ENCODE measurements around the gene RASAL2. TPM values are rescaled to one million over a fixed set of nuclear protein-coding genes. Genes with fewer than 3 reads are reported as not detected.
"Not testable (repeated sequence)": the region's sequence is repeated elsewhere in the genome, so short reads cannot be mapped to it uniquely, and the experiment has no call there.

Gene RASAL2
- total and polyA plus RNA-seq, 5 donors, result 6.9 to 34.3 (median 28.4) TPM

GRCh38 chr1:178190881-178191280 lies 97.0 kb downstream of the RASAL2 start:
- Histone ChIP-seq H3K4me1 (ENCODE audit: control insufficient read depth, insufficient read depth, low read length) (peaks cover 3% of the 10 kb centered on the region), H3K27me3 (ENCODE audit: control insufficient read depth, insufficient read depth) (no peaks in the 10 kb centered on the region), H3K4me3 (ENCODE audit: low read length) (no peak overlapping the region), H3K9me3 (ENCODE audit: control insufficient read depth, low read length) (no peaks in the 10 kb centered on the region), H3K27ac (ENCODE audit: low read length) (no peak overlapping the region)
- ATAC-seq (no peak), DNase-seq (no peak)
- WGBS, result 73% methylated on average over 2 of the region's 2 CpGs
- intact Hi-C loops (cut with DNase I), result no loop called here

GRCh38 chr1:178192686-178193085 lies 98.8 kb downstream of the RASAL2 start:
- no peaks in the 10 kb centered on the region for H3K27me3 ChIP-seq (ENCODE audit: control insufficient read depth, insufficient read depth)
- ATAC-seq (peak; percentile 81 to 85), DNase-seq (peak; percentile 31 to 50 (median 35))
- intact Hi-C loops (cut with DNase I), result no loop called here
- H3K9me3 ChIP-seq (ENCODE audit: control insufficient read depth, low read length), result no peaks in the 10 kb centered on the region
- H3K4me3 ChIP-seq (ENCODE audit: low read length), result no peak overlapping the region
- peaks cover 2% of the 10 kb centered on the region for H3K4me1 ChIP-seq (ENCODE audit: control insufficient read depth, insufficient read depth, low read length)
- WGBS, result 55% methylated on average over 3 of the region's 3 CpGs
- H3K27ac ChIP-seq (ENCODE audit: low read length), result no peak overlapping the region

- DNase-seq (no peak), ATAC-seq (no peak)
- Histone ChIP-seq H3K27ac (ENCODE audit: low read length) (no peak overlapping the region), H3K4me3 (ENCODE audit: low read length) (no peak overlapping the region), H3K9me3 (ENCODE audit: control insufficient read depth, low read length) (no peaks in the 10 kb centered on the region), H3K27me3 (ENCODE audit: control insufficient read depth, insufficient read depth) (no peaks in the 10 kb centered on the region), H3K4me1 (ENCODE audit: control insufficient read depth, insufficient read depth, low read length) (peaks cover 1% of the 10 kb centered on the region)
- WGBS, result 96% methylated on average over 1 of the region's 1 CpG
- intact Hi-C loops (cut with DNase I), result no loop called here
Observed at GRCh38 chr1:178196631-178197030, 102.7 kb downstream of the RASAL2 start.

- DNase-seq; ATAC-seq; H3K27me3 ChIP-seq (ENCODE audit: control insufficient read depth, insufficient read depth); intact Hi-C loops (cut with DNase I); H3K27ac ChIP-seq (ENCODE audit: low read length); H3K4me1 ChIP-seq (ENCODE audit: control insufficient read depth, insufficient read depth, low read length); H3K9me3 ChIP-seq (ENCODE audit: control insufficient read depth, low read length); H3K4me3 ChIP-seq (ENCODE audit: low read length): not testable (repeated sequence)
- WGBS, result 95% methylated on average over 4 of the region's 4 CpGs
Observed at GRCh38 chr1:178202095-178202494, 108.2 kb downstream of the RASAL2 start.

DNA sequence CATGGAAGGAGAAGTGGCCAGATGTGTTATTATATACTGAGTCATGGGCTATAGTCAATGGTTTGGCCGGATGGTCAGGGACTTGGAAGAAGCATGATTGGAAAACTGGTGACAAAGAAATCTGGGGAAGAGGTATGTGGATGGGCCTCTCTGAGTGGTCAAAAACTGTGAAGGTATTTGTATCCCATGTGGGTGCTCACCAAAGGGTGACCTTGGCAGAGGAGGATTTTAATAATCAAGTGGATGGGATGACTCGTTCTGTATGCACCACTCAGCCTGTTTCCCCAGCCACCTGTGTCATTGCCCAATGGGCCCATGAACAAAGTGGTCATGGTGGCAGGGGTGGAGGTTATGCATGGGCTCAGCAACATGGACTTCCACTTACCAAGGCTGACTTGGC lies 108.6 kb downstream of the RASAL2 start:
- H3K27me3 ChIP-seq (ENCODE audit: control insufficient read depth, insufficient read depth); H3K4me1 ChIP-seq (ENCODE audit: control insufficient read depth, insufficient read depth, low read length); ATAC-seq; H3K9me3 ChIP-seq (ENCODE audit: control insufficient read depth, low read length); intact Hi-C loops (cut with DNase I); H3K4me3 ChIP-seq (ENCODE audit: low read length); DNase-seq; H3K27ac ChIP-seq (ENCODE audit: low read length): not testable (repeated sequence)
- WGBS, result 97% methylated on average over 2 of the region's 2 CpGs

- H3K9me3 ChIP-seq (ENCODE audit: control insufficient read depth, low read length); H3K4me1 ChIP-seq (ENCODE audit: control insufficient read depth, insufficient read depth, low read length); H3K27me3 ChIP-seq (ENCODE audit: control insufficient read depth, insufficient read depth); ATAC-seq; DNase-seq; H3K27ac ChIP-seq (ENCODE audit: low read length); intact Hi-C loops (cut with DNase I); H3K4me3 ChIP-seq (ENCODE audit: low read length): not testable (repeated sequence)
- 97% methylated on average over 11 of the region's 11 CpGs for WGBS
Observed at GRCh38 chr1:178208269-178208856, 114.5 kb downstream of the RASAL2 start.

- H3K27me3 ChIP-seq (ENCODE audit: control insufficient read depth, insufficient read depth), result no peaks in the 10 kb centered on the region
- no peak for DNase-seq
- H3K4me3 ChIP-seq (ENCODE audit: low read length), result no peak overlapping the region
- H3K9me3 ChIP-seq (ENCODE audit: control insufficient read depth, low read length), result no peaks in the 10 kb centered on the region
- no peaks in the 10 kb centered on the region for H3K4me1 ChIP-seq (ENCODE audit: control insufficient read depth, insufficient read depth, low read length)
- ATAC-seq, result no peak
- no peak overlapping the region for H3K27ac ChIP-seq (ENCODE audit: low read length)
- 98% methylated on average over 1 of the region's 1 CpG for WGBS
- intact Hi-C loops (cut with DNase I), result no loop called here
Observed at GRCh38 chr1:178209935-178210334, 116.0 kb downstream of the RASAL2 start.

GRCh38 chr1:178218550-178218949 lies 124.6 kb downstream of the RASAL2 start:
- H3K4me1 ChIP-seq (ENCODE audit: control insufficient read depth, insufficient read depth, low read length), result no peaks in the 10 kb centered on the region
- intact Hi-C loops (cut with DNase I), result no loop called here
- ATAC-seq (no peak), DNase-seq (no peak)
- H3K27me3 ChIP-seq (ENCODE audit: control insufficient read depth, insufficient read depth), result no peaks in the 10 kb centered on the region
- H3K27ac ChIP-seq (ENCODE audit: low read length), result no peak overlapping the region
- 89% methylated on average over 6 of the region's 6 CpGs for WGBS
- H3K4me3 ChIP-seq (ENCODE audit: low read length), result no peak overlapping the region
- no peaks in the 10 kb centered on the region for H3K9me3 ChIP-seq (ENCODE audit: control insufficient read depth, low read length)

DNA sequence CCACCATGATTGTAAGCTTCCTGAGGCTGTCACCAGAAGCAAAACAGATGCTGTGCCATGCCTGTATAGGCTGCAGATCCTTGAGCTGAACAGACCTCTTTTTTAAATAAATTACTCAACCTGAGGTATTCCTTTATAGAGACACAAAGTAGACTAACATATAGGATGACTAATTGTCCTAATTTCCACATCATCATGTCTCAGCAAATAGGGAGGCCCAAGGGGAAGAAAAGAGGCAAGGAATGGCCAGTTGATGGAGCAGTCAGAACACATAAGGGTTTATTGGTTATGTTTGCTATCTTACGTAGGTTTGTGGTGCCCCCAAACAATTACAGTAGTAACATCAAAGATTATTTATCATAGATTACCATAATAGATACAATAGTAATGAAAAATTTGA lies 126.2 kb downstream of the RASAL2 start:
- intact Hi-C loops (cut with DNase I), result no loop called here
- 96% methylated on average over 1 of the region's 1 CpG for WGBS
- ATAC-seq (no peak), DNase-seq (no peak)
- no peaks in the 10 kb centered on the region for H3K4me1 ChIP-seq (ENCODE audit: control insufficient read depth, insufficient read depth, low read length)
- H3K27ac ChIP-seq (ENCODE audit: low read length), result no peak overlapping the region
- no peaks in the 10 kb centered on the region for H3K9me3 ChIP-seq (ENCODE audit: control insufficient read depth, low read length)
- H3K27me3 ChIP-seq (ENCODE audit: control insufficient read depth, insufficient read depth), result no peaks in the 10 kb centered on the region
- H3K4me3 ChIP-seq (ENCODE audit: low read length), result no peak overlapping the region

GRCh38 chr1:178223289-178223688 lies 129.4 kb downstream of the RASAL2 start:
- Histone ChIP-seq H3K27ac (ENCODE audit: low read length) (no peak overlapping the region), H3K4me1 (ENCODE audit: control insufficient read depth, insufficient read depth, low read length) (no peaks in the 10 kb centered on the region), H3K4me3 (ENCODE audit: low read length) (no peak overlapping the region), H3K27me3 (ENCODE audit: control insufficient read depth, insufficient read depth) (no peaks in the 10 kb centered on the region), H3K9me3 (ENCODE audit: control insufficient read depth, low read length) (no peaks in the 10 kb centered on the region)
- no peak for DNase-seq
- 69% methylated on average over 1 of the region's 1 CpG for WGBS
- intact Hi-C loops (cut with DNase I), result no loop called here
- no peak for ATAC-seq

GRCh38 chr1:178224358-178224757 lies 130.5 kb downstream of the RASAL2 start:
- H3K4me3 ChIP-seq (ENCODE audit: low read length), result no peak overlapping the region
- DNase-seq, result no peak
- no peaks in the 10 kb centered on the region for H3K9me3 ChIP-seq (ENCODE audit: control insufficient read depth, low read length)
- ATAC-seq, result no peak
- no peak overlapping the region for H3K27ac ChIP-seq (ENCODE audit: low read length)
- intact Hi-C loops (cut with DNase I), result no loop called here
- H3K4me1 ChIP-seq (ENCODE audit: control insufficient read depth, insufficient read depth, low read length), result no peaks in the 10 kb centered on the region
- H3K27me3 ChIP-seq (ENCODE audit: control insufficient read depth, insufficient read depth), result no peaks in the 10 kb centered on the region
- WGBS, result 56% methylated on average over 4 of the region's 4 CpGs

GRCh38 chr1:178230881-178231409 lies 137.0 kb downstream of the RASAL2 start:
- DNase-seq (no peak), ATAC-seq (no peak)
- Histone ChIP-seq H3K9me3 (ENCODE audit: control insufficient read depth, low read length) (no peaks in the 10 kb centered on the region), H3K27ac (ENCODE audit: low read length) (no peak overlapping the region), H3K4me3 (ENCODE audit: low read length) (no peak overlapping the region), H3K4me1 (ENCODE audit: control insufficient read depth, insufficient read depth, low read length) (peaks cover 2% of the 10 kb centered on the region), H3K27me3 (ENCODE audit: control insufficient read depth, insufficient read depth) (no peaks in the 10 kb centered on the region)
- intact Hi-C loops (cut with DNase I), result no loop called here
- WGBS, result 97% methylated on average over 5 of the region's 5 CpGs

All from right cardiac atrium (tissue), 5 donors.